ENCODE results near the gene KAT6B. TPM values are rescaled to one million over a fixed set of nuclear protein-coding genes. Genes with fewer than 3 reads are reported as not detected.
"Not testable (repeated sequence)": the region's sequence is repeated elsewhere in the genome, so short reads cannot be mapped to it uniquely, and the experiment has no call there.

KAT6B gene
- total and polyA plus RNA-seq, 2 experiments from 2014 or later, result 7.7 to 12.4 TPM

DNA sequence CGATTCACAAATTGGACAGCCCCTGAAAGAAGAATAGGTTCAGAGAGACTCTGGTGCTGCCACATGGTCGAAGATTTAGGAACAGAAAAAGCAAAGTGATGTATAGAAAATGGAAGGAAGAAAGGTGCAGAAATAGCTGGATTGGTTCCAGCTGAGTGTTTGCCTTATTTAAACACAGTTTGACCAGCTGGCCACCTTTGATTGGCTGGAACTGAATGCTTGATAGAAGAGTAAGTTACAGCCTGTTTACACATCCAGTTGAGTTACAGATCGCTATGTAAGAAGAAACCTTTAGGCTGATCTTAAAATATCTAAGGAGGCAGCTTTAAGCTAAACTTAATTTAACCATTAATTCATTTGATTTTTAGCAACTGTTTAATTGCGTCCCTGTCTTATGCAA lies 40.3 kb upstream of the KAT6B start:
- TF ChIP-seq EZH2 (IDR thresholded peaks at IDR 0.05; ENCODE audit: insufficient read depth, poor library complexity, severe bottlenecking), result no peak
- no peak for TF ChIP-seq EZH2phosphoT487 (IDR thresholded peaks at IDR 0.05; ENCODE audit: insufficient read depth, low read depth)
- 73 to 77% methylated on average over 4 of the region's 4 CpGs for WGBS, 2 experiments (ENCODE audit: low coverage in 1 of 2, low lambda C conversion rate in 2 of 2, missing lambda C conversion rate in 2 of 2)
- in situ Hi-C loops (cut with MboI), result no loop called here
- no peaks in the 10 kb centered on the region for H3K9me3 ChIP-seq (ENCODE audit: low read depth)
- no peaks in the 10 kb centered on the region for H3K36me3 ChIP-seq (ENCODE audit: low read depth)
- no peaks in the 10 kb centered on the region for H3K79me2 ChIP-seq (ENCODE audit: insufficient read depth)
- no peak overlapping the region for H2AFZ ChIP-seq
- H3K27me3 ChIP-seq (replicated peaks; ENCODE audit: insufficient read depth), result no peaks in the 10 kb centered on the region
- no peak for DNase-seq
- H3F3A ChIP-seq (ENCODE audit: insufficient read depth), result no peaks in the 10 kb centered on the region
- no peak overlapping the region for H3K27ac ChIP-seq
- H3K4me3 ChIP-seq, result no peak overlapping the region
- H4K20me1 ChIP-seq (ENCODE audit: insufficient read depth), result no peaks in the 10 kb centered on the region
- no peaks in the 10 kb centered on the region for H3K9me2 ChIP-seq (ENCODE audit: insufficient read depth)
- no peak overlapping the region for H3K9ac ChIP-seq
- H3K4me2 ChIP-seq (ENCODE audit: unreplicated experiment), result no peak overlapping the region
- no peaks in the 10 kb centered on the region for H3K4me1 ChIP-seq (ENCODE audit: insufficient read depth)

DNA sequence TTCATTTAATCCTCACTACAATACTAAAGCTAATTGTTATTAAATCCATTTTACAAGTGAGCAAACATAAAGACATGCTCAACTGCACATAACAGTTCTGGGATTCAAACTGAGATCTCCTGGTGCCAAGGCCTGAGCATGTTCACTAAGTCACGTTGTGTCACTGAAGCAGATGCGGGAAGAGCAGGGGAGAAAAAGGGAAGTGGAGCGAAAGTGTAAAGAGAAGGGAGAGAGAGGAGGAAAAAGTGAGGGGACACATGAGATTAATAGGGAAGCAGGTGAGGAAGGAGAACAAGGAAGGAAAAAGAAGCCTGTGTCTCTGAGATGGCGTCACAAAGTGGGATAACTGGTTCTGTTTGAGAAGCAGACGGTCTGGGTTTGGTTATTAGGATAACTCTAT lies 38.9 kb upstream of the KAT6B start:
- Histone ChIP-seq H3K79me2 (ENCODE audit: insufficient read depth) (no peaks in the 10 kb centered on the region), H3K9ac (no peak overlapping the region), H3K4me1 (ENCODE audit: insufficient read depth) (no peaks in the 10 kb centered on the region), H3K9me3 (ENCODE audit: low read depth) (no peaks in the 10 kb centered on the region), H4K20me1 (ENCODE audit: insufficient read depth) (no peaks in the 10 kb centered on the region), H2AFZ (no peak overlapping the region), H3K4me2 (ENCODE audit: unreplicated experiment) (no peak overlapping the region), H3K9me2 (ENCODE audit: insufficient read depth) (no peaks in the 10 kb centered on the region), H3K27me3 (replicated peaks; ENCODE audit: insufficient read depth) (no peaks in the 10 kb centered on the region), H3K27ac (no peak overlapping the region), H3K4me3 (no peak overlapping the region), H3F3A (ENCODE audit: insufficient read depth) (no peaks in the 10 kb centered on the region), H3K36me3 (ENCODE audit: low read depth) (no peaks in the 10 kb centered on the region)
- 80 to 87% methylated on average over 5 of the region's 5 CpGs for WGBS, 2 experiments (ENCODE audit: low coverage in 1 of 2, low lambda C conversion rate in 2 of 2, missing lambda C conversion rate in 2 of 2)
- no peak for DNase-seq
- TF ChIP-seq EZH2 (IDR thresholded peaks at IDR 0.05; ENCODE audit: insufficient read depth, poor library complexity, severe bottlenecking) (no peak), EZH2phosphoT487 (IDR thresholded peaks at IDR 0.05; ENCODE audit: insufficient read depth, low read depth) (no peak)
- in situ Hi-C loops (cut with MboI), result no loop called here

DNA sequence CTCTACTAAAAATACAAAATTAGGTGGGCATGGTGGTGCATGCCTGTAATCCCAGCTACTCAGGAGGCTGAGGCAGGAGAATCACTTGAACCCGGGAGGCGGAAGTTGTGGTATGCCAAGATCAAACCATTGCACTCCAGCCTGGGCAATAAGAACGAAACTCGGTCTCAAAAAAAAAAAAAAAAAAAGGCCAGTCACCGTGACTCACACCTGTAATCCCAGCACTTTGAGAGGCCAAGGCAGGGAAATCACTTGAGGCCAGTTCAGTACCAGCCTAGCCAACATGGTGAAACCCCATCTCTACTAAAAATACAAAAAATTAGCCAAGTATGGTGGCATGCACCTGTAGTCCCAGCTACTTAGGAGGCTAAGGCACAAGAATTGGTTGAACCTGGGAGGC lies 34.4 kb upstream of the KAT6B start:
- H4K20me1 ChIP-seq (ENCODE audit: insufficient read depth); H3F3A ChIP-seq (ENCODE audit: insufficient read depth); in situ Hi-C loops (cut with MboI); DNase-seq; H3K9me2 ChIP-seq (ENCODE audit: insufficient read depth); H3K4me1 ChIP-seq (ENCODE audit: insufficient read depth); H3K79me2 ChIP-seq (ENCODE audit: insufficient read depth); H3K4me2 ChIP-seq (ENCODE audit: unreplicated experiment); H3K9ac ChIP-seq; H3K27ac ChIP-seq; H3K4me3 ChIP-seq; H3K27me3 ChIP-seq (replicated peaks; ENCODE audit: insufficient read depth); H3K36me3 ChIP-seq (ENCODE audit: low read depth); H2AFZ ChIP-seq; H3K9me3 ChIP-seq (ENCODE audit: low read depth): not testable (repeated sequence)
- WGBS, 2 experiments (ENCODE audit: low coverage in 1 of 2, low lambda C conversion rate in 2 of 2, missing lambda C conversion rate in 2 of 2), result 76 to 94% methylated on average over 5 of the region's 5 CpGs

DNA sequence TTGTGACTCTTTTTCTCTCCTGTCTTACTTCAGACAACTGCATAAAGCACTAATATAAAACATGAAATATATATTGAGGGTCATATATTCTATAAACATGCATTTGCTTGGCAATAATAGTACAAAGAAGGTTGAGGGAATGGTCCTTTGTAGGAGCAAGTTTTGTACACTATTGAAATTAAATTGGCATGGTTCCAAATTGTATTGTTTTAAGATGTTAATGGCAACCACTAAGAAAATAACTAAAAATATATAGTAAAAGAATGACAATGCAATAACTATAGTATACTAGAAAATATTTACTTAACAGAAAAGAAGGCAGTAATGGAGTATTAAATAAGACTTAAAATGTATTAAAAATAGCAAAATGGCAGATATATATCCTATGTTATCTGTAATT lies 33.7 kb upstream of the KAT6B start:
- no peak overlapping the region for H3K4me3 ChIP-seq
- H3K4me2 ChIP-seq (ENCODE audit: unreplicated experiment), result no peak overlapping the region
- H3K27ac ChIP-seq, result no peak overlapping the region
- DNase-seq, result no peak
- no peaks in the 10 kb centered on the region for H3F3A ChIP-seq (ENCODE audit: insufficient read depth)
- H2AFZ ChIP-seq, result no peak overlapping the region
- no peaks in the 10 kb centered on the region for H3K4me1 ChIP-seq (ENCODE audit: insufficient read depth)
- in situ Hi-C loops (cut with MboI), result no loop called here
- H3K9me2 ChIP-seq (ENCODE audit: insufficient read depth), result no peaks in the 10 kb centered on the region
- H3K27me3 ChIP-seq (replicated peaks; ENCODE audit: insufficient read depth), result no peaks in the 10 kb centered on the region
- H3K36me3 ChIP-seq (ENCODE audit: low read depth), result no peaks in the 10 kb centered on the region
- H3K9ac ChIP-seq, result no peak overlapping the region
- H3K9me3 ChIP-seq (ENCODE audit: low read depth), result no peaks in the 10 kb centered on the region
- TF ChIP-seq EZH2 (IDR thresholded peaks at IDR 0.05; ENCODE audit: insufficient read depth, poor library complexity, severe bottlenecking), result no peak
- TF ChIP-seq EZH2phosphoT487 (IDR thresholded peaks at IDR 0.05; ENCODE audit: insufficient read depth, low read depth), result no peak
- H4K20me1 ChIP-seq (ENCODE audit: insufficient read depth), result no peaks in the 10 kb centered on the region
- H3K79me2 ChIP-seq (ENCODE audit: insufficient read depth), result no peaks in the 10 kb centered on the region

DNA sequence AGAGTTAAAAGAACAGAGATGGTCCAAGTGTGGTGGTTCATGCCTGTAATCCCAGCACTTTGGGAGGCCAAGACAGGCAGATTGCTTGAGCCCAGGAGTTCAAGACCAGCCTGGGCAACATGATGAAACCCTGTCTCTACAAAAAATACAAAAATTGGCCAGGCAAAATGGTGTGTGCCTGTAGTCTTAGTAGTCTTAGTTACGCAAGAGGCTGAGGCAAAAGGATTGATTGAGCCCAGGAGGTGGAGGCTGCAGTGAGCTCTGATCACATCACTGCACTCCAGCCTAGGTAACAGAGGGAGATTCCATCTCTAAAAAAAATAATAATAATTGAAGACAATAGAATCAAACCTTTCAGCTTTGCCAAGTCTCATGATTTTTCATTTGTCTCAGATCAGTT lies 33.2 kb upstream of the KAT6B start:
- 89 to 90% methylated on average over 1 of the region's 1 CpG for WGBS, 2 experiments (ENCODE audit: low coverage in 1 of 2, low lambda C conversion rate in 2 of 2, missing lambda C conversion rate in 2 of 2)
- H3K27ac ChIP-seq; H3K4me1 ChIP-seq (ENCODE audit: insufficient read depth); H2AFZ ChIP-seq; H3K9ac ChIP-seq; in situ Hi-C loops (cut with MboI); DNase-seq; H3K4me2 ChIP-seq (ENCODE audit: unreplicated experiment); H3K36me3 ChIP-seq (ENCODE audit: low read depth); H3K4me3 ChIP-seq; H4K20me1 ChIP-seq (ENCODE audit: insufficient read depth); H3K9me3 ChIP-seq (ENCODE audit: low read depth); H3K79me2 ChIP-seq (ENCODE audit: insufficient read depth); H3K9me2 ChIP-seq (ENCODE audit: insufficient read depth); H3K27me3 ChIP-seq (replicated peaks; ENCODE audit: insufficient read depth); H3F3A ChIP-seq (ENCODE audit: insufficient read depth): not testable (repeated sequence)
